ENCODE data around the gene RRM2.

- no peak for TF ChIP-seq CTCF (IDR thresholded peaks at IDR 0.05)
- no peak for TF ChIP-seq POLR2A (IDR thresholded peaks at IDR 0.05)
- no peak for TF ChIP-seq POLR2AphosphoS5 (IDR thresholded peaks at IDR 0.05)
Observed at GRCh38 chr2:10171006-10171800, 48.7 kb downstream of the RRM2 start.

Measured in stomach (tissue), 4 donors.